ENCODE measurements around the gene UBE2G2. TPM values are rescaled to one million over a fixed set of nuclear protein-coding genes. Genes with fewer than 3 reads are reported as not detected.

UBE2G2 gene
- total RNA-seq, 1 experiment from 2014 or later, result 121 TPM

DNA sequence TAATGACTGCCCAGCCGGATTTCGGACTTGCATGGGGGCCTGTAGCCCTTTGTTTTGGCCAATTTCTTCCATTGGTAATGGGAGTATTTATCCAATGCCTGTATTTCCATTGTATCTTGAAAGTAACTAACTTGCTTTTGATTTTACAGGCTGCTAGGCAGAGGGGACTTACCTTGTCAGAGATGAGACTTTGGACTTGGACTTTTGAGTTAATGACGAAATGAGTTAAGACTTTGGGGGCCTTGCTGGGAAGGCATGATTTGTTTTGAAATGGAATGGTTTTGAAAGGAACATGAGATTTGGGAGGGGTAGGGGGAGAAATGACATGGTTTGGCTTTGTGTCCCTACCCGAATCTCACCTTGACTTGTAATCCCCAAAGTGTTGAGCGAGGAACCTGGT, 9.6 kb downstream of the UBE2G2 start:
- no peak overlapping the region for H3K4me3 Mint-ChIP-seq
- H3T11ph ChIP-seq (ENCODE audit: low read length), result no peak overlapping the region

More for the DNA sequence above, 9.6 kb downstream of the UBE2G2 start:
- no peak overlapping the region for H4K8ac ChIP-seq (replicated peaks; ENCODE audit: insufficient read length, low read depth, low read length)
- H4K20me1 ChIP-seq (ENCODE audit: control insufficient read depth, insufficient read depth, insufficient read length), result no peaks in the 10 kb centered on the region
- H2BK12ac ChIP-seq (ENCODE audit: insufficient read length, low read depth, low read length), result no peak overlapping the region
- H3K23me2 ChIP-seq (ENCODE audit: insufficient read length, low read depth, low read length, poor library complexity, severe bottlenecking), result no peaks in the 10 kb centered on the region
- DNase-seq, result no peak
- no peak overlapping the region for H4K91ac ChIP-seq (ENCODE audit: insufficient read length, low read depth, low read length)
- WGBS (ENCODE audit: extremely low coverage, insufficient read length, low lambda C conversion rate), result no CpG with 5 or more reads among the region's 5 CpGs
- H3K27me3 ChIP-seq (ENCODE audit: insufficient read depth, low read length), result no peaks in the 10 kb centered on the region
- H3K56ac ChIP-seq (ENCODE audit: insufficient read length, low read depth, low read length), result no peak overlapping the region
- H3K14ac ChIP-seq (ENCODE audit: insufficient read depth, low read length), result no peak overlapping the region
- no peak overlapping the region for H2BK120ac ChIP-seq (ENCODE audit: low read depth, low read length, poor library complexity, severe bottlenecking)
- H3K4me1 ChIP-seq (ENCODE audit: insufficient read depth, low read length), result no peaks in the 10 kb centered on the region; the same call in 1 of the 2 replicates
- no peak overlapping the region for H3K4ac ChIP-seq (ENCODE audit: low read depth, low read length)
- H2BK15ac ChIP-seq (ENCODE audit: low read depth, low read length), result no peak overlapping the region
- no peak overlapping the region for H2AK5ac ChIP-seq (ENCODE audit: insufficient read length, low read length)
- H3K79me2 ChIP-seq (ENCODE audit: insufficient read depth, low read length), result peaks cover 21% of the 10 kb centered on the region; the same call in 1 of the 2 replicates
- peaks cover 33 to 51% (median 36%) of the 10 kb centered on the region in 3 experiments; a peak in 6 of 7 replicates for H3K36me3 Mint-ChIP-seq (ENCODE audit: insufficient read depth in 1 of 3, low read depth in 3 of 3)
- no peak overlapping the region for H3K27ac ChIP-seq (ENCODE audit: insufficient read length, low read depth, low read length)
- peaks cover 11 to 27% of the 10 kb centered on the region in 2 experiments; a peak in 3 of 4 replicates for H3K4me1 Mint-ChIP-seq
- no peaks in the 10 kb centered on the region; a peak in 1 of 5 replicates for H3K9me3 Mint-ChIP-seq
- no peak overlapping the region for H3K23ac ChIP-seq (ENCODE audit: insufficient read length, low read depth, low read length)
- peak overlapping the region in 1 of 3 experiments; percentile 87; a peak in 2 of 7 replicates for H3K27ac Mint-ChIP-seq
- H3K18ac ChIP-seq (ENCODE audit: insufficient read length, low read depth, low read length), result no peak overlapping the region
- no peak for TF ChIP-seq CTCF (conservative IDR thresholded peaks at IDR 0.05)
- no peak overlapping the region for H2BK5ac ChIP-seq (ENCODE audit: insufficient read length, low read length)
- H3K79me1 ChIP-seq (ENCODE audit: insufficient read depth, low read depth, low read length, poor library complexity, severe bottlenecking), result peaks cover 9% of the 10 kb centered on the region
- H3K27me3 Mint-ChIP-seq (ENCODE audit: low read depth), result no peaks in the 10 kb centered on the region
- H2AFZ ChIP-seq (ENCODE audit: low read length), result no peak overlapping the region
- no peak overlapping the region for H2BK20ac ChIP-seq (ENCODE audit: low read depth, low read length, poor library complexity, severe bottlenecking)
- H3K9me3 ChIP-seq (ENCODE audit: control insufficient read depth, low read depth, low read length), result no peaks in the 10 kb centered on the region
- no peak overlapping the region for H4K5ac ChIP-seq (ENCODE audit: insufficient read length, low read depth, low read length)
- H3K4me2 ChIP-seq (ENCODE audit: insufficient read depth, insufficient read length, low read length), result no peak overlapping the region
- H3K9ac ChIP-seq (ENCODE audit: extremely low read depth, insufficient read length, low read length), result no peak overlapping the region

All from H9 (cell line).